K562 (cell line): ENCODE data around the gene SYNGR3. TPM values are rescaled to one million over a fixed set of nuclear protein-coding genes. Genes with fewer than 3 reads are reported as not detected.
A peak's percentile ranks its signal among the peaks of the same experiment; 100 is the strongest.

ENCODE experiments used
- ARID4B ChIP-seq: sonication (generic); formaldehyde crosslinking; IDR thresholded peaks from 2 replicates; pipeline ENCODE4 v1.8.0; 2022; ENCODE audit warnings: mild to moderate bottlenecking, missing genetic modification reagents
- CCNT2 ChIP-seq: IDR thresholded peaks from 2 replicates; pipeline ENCODE4 v1.6.1; 2011; ENCODE audit warnings: borderline replicate concordance, low read depth, mild to moderate bottlenecking, moderate library complexity, mixed read lengths, low read length; ENCODE audit not compliant: insufficient read length; ENCODE audit errors: extremely low read depth
- CTBP1 ChIP-seq: fragments of 450-650 bp; IDR thresholded peaks from 2 replicates; pipeline ENCODE4 v1.6.1; 2016; ENCODE audit warnings: borderline replicate concordance
- HMGN3 ChIP-seq: IDR thresholded peaks from 2 replicates; pipeline ENCODE4 v1.6.1; 2011; ENCODE audit warnings: borderline replicate concordance, low read depth, mild to moderate bottlenecking, mixed read lengths, low read length; ENCODE audit not compliant: insufficient read length; ENCODE audit errors: extremely low read depth
- JUN ChIP-seq, 2 experiments: sonication (generic) in 1 of 2; formaldehyde crosslinking in 1 of 2; IDR thresholded peaks; 2 replicates each; pipeline versions ENCODE4 v1.6.1 to v1.8.0; 2012 to 2022; ENCODE audit warnings: borderline replicate concordance in 2 of 2, mild to moderate bottlenecking in 2 of 2, improper control_type of control experiment in 1 of 2, low read depth in 1 of 2, low read length in 1 of 2, missing genetic modification reagents in 1 of 2
- KDM5B ChIP-seq: fragments of 200-600 bp; sonication (generic); IDR thresholded peaks from 2 replicates; pipeline ENCODE4 v1.6.1; 2012; ENCODE audit warnings: low read depth, mild to moderate bottlenecking, moderate library complexity, low read length, control low read depth, inconsistent platforms; ENCODE audit not compliant: insufficient replicate concordance
- LCOR ChIP-seq: sonication (generic); formaldehyde crosslinking; IDR thresholded peaks from 2 replicates; pipeline ENCODE4 v1.8.0; 2022; ENCODE audit warnings: mild to moderate bottlenecking, missing genetic modification reagents
- MEF2A ChIP-seq: IDR thresholded peaks from 2 replicates; pipeline ENCODE4 v1.6.1; 2011; ENCODE audit warnings: low read depth, mild to moderate bottlenecking, low read length, moderate library complexity; ENCODE audit not compliant: control insufficient read depth
- RFX1 ChIP-seq: fragments of 450-650 bp; IDR thresholded peaks from 2 replicates; pipeline ENCODE4 v1.6.1; 2016; ENCODE audit warnings: mild to moderate bottlenecking, moderate library complexity
- RFX7 ChIP-seq: fragments of 250-450 bp; sonication (Bioruptor Pico); IDR thresholded peaks from 2 replicates; pipeline ENCODE4 v1.5.1; 2021; ENCODE audit warnings: mild to moderate bottlenecking
- STAG1 ChIP-seq: sonication (generic); formaldehyde crosslinking; IDR thresholded peaks from 2 replicates; pipeline ENCODE4 v1.5.0; 2020; ENCODE audit warnings: missing genetic modification reagents, borderline replicate concordance
- TAF1 ChIP-seq: IDR thresholded peaks from 2 replicates; pipeline ENCODE4 v1.6.1; 2011; ENCODE audit warnings: mild to moderate bottlenecking, low read length, moderate library complexity; ENCODE audit not compliant: insufficient read depth, control insufficient read depth, severe bottlenecking; ENCODE audit errors: extremely low read depth
- TBP ChIP-seq: optimal IDR thresholded peaks from 2 replicates; pipeline ENCODE3; 2011; ENCODE audit warnings: low read depth, low read length, improper control_type of control experiment
- USF1 ChIP-seq: sonication (generic); formaldehyde crosslinking; IDR thresholded peaks from 2 replicates; pipeline ENCODE4 v1.9.0; 2022; ENCODE audit warnings: mild to moderate bottlenecking, missing genetic modification reagents
- XRCC5 ChIP-seq: fragments of 200-400 bp; formaldehyde crosslinking; IDR thresholded peaks from 2 replicates; pipeline ENCODE4 v1.6.1; 2017; ENCODE audit warnings: low read depth, mild to moderate bottlenecking, low read length
- polyA plus RNA-seq, 8 experiments: library from polyadenylated mRNA; depleted of rRNA in 4 of 8; stranded (reverse) in 5 of 8; unstranded in 3 of 8; fragments of >200 nt; fragmentation: Nextera tagmentation in 2 of 8; fragmentation: Illumina TruSeq in 1 of 8; extraction: Ambion mirVana in 2 of 8; extraction: Trizol in 1 of 8; gene quantifications; 2 replicates each; pipeline versions ENCODE4 v1.2.1 to v1.2.3, GENCODE V29; 2011 to 2014; ENCODE audit warnings: inconsistent platforms in 1 of 8, missing spikeins in 1 of 8
- total RNA-seq, 7 experiments: library from RNA; depleted of rRNA in 6 of 7; stranded (reverse); fragments of >200 nt in 6 of 7; fragmentation: Illumina TruSeq in 2 of 7; extraction: Trizol in 2 of 7; gene quantifications; 2 replicates each; pipeline versions ENCODE4 v1.2.1 to v1.2.3, GENCODE V29; 2011 to 2021; ENCODE audit warnings: low replicate concordance in 1 of 7
- TF ChIP-seq, protein P1 (sequence below): sonication (generic); formaldehyde crosslinking; IDR thresholded peaks from 2 replicates; pipeline ENCODE4 v1.8.0; 2022; ENCODE audit warnings: missing genetic modification reagents, mild to moderate bottlenecking, borderline replicate concordance

The SYNGR3 gene
- total and polyA plus RNA-seq, 9 of the 15 experiments (the other 6 are each of a cell fraction or from before 2014, with no cell fraction given): 3.7 to 69.2 (median 36.3) TPM

DNA sequence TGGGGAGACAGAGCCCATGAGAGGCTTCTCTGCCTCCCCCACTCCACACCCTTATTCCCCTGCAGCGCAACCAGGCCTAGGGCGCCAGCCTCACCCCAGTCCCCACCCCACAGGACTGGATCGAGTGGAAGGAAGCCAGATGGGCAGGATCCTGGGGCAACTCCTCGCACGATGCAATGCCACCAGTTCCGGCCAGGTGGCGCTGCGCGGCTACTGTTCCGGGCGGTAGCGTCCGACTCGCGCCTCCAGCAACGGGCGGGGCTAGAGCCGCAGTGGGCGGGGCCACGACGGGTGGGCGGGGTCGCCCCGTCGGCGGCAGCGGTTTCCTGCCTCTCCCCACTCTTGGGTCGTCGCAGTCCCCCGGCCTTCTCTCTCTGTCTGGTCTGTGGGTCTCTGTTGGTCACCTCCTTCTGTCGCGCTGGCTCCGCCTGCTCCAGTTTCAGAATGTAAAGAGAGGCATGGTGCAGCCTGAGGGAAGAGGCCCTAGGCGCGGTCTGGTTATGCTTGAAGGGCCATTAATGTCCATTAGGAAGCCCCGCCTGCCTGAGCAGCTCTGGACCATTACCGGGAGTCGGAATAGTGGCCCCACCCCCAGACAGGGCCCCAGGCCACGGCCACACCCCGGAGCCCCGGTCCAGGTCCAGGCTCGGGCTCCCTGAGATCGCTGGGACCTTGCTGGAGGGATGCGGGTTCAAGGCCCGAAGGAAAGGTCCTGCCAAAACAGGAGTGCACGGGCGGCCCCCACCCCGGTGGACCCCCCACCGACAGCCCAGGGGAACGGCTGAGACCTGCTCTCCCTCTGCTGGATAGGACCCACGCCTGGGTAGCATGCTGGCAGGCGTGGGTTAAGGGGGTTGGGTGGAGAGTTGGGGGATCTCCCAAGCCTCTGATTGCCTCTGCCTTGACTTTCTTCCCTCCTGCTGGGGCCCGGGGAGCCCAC lies 33.6 kb downstream of the SYNGR3 start (continued):
- TF ChIP-seq, protein P1, sequence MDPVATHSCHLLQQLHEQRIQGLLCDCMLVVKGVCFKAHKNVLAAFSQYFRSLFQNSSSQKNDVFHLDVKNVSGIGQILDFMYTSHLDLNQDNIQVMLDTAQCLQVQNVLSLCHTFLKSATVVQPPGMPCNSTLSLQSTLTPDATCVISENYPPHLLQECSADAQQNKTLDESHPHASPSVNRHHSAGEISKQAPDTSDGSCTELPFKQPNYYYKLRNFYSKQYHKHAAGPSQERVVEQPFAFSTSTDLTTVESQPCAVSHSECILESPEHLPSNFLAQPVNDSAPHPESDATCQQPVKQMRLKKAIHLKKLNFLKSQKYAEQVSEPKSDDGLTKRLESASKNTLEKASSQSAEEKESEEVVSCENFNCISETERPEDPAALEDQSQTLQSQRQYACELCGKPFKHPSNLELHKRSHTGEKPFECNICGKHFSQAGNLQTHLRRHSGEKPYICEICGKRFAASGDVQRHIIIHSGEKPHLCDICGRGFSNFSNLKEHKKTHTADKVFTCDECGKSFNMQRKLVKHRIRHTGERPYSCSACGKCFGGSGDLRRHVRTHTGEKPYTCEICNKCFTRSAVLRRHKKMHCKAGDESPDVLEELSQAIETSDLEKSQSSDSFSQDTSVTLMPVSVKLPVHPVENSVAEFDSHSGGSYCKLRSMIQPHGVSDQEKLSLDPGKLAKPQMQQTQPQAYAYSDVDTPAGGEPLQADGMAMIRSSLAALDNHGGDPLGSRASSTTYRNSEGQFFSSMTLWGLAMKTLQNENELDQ: peak; percentile 60; the same call in 1 of the 2 replicates
- peak; percentile 37 for TF ChIP-seq TBP
- peak; percentile 77; the same call in 1 of the 2 replicates for TF ChIP-seq STAG1
- no peak for TF ChIP-seq MEF2A
- TF ChIP-seq XRCC5: peak; percentile 97
- TF ChIP-seq RFX7: no peak
- peak; percentile 38 for TF ChIP-seq HMGN3
- TF ChIP-seq CCNT2: peak; percentile 56
- TF ChIP-seq KDM5B: peak; percentile 34
- peak; percentile 72; the same call in 1 of the 2 replicates for TF ChIP-seq CTBP1
- TF ChIP-seq LCOR (CRISPR knock-in tag): peak; percentile 61; the same call in 1 of the 2 replicates
- no peak for TF ChIP-seq RFX1
- TF ChIP-seq ARID4B (CRISPR knock-in tag): peak; percentile 86; the same call in 1 of the 2 replicates
- peak; percentile 12 for TF ChIP-seq TAF1
- TF ChIP-seq JUN (IDR thresholded peaks at IDR 0.05; ENCODE audit: borderline replicate concordance, low read depth, low read length): 0 out of 2 replicates have a peak, but pooled peaks have one; percentile 12
- no peak for TF ChIP-seq JUN (CRISPR knock-in tag; IDR thresholded peaks at IDR 0.05; ENCODE audit: borderline replicate concordance)
- no peak for TF ChIP-seq USF1 (CRISPR knock-in tag)
